Measurements from ENCODE around the gene MPG. TPM values are rescaled to one million over a fixed set of nuclear protein-coding genes. Genes with fewer than 3 reads are reported as not detected.

MPG gene
- total RNA-seq, 1 donor from 2014 or later = 77.5 TPM

- Mint-ChIP-seq H3K4me3 (no peak overlapping the region), H3K27ac (no peak overlapping the region), H3K4me1 (ENCODE audit: low read depth) (peaks cover 7% of the 10 kb centered on the region), H3K9me3 (no peaks in the 10 kb centered on the region), H3K36me3 (ENCODE audit: low read depth) (no peaks in the 10 kb centered on the region), H3K27me3 (ENCODE audit: insufficient read depth) (peaks cover 25% of the 10 kb centered on the region)
- no peak for DNase-seq (ENCODE audit: low spot score)
- intact Hi-C loops (cut with micrococcal nuclease) = loop anchor here (1.0 kb wide), 4 partner anchors 12 to 297 kb away; no protein-coding TSS in a partner anchor
Observed at GRCh38 chr16:64914-65255, 13.1 kb upstream of the MPG start.

- Mint-ChIP-seq H3K4me3 (no peak overlapping the region), H3K36me3 (ENCODE audit: low read depth) (no peaks in the 10 kb centered on the region), H3K4me1 (ENCODE audit: low read depth) (peaks cover 7% of the 10 kb centered on the region), H3K9me3 (no peaks in the 10 kb centered on the region), H3K27ac (no peak overlapping the region), H3K27me3 (ENCODE audit: insufficient read depth) (peaks cover 30% of the 10 kb centered on the region)
- intact Hi-C loops (cut with micrococcal nuclease) = loop anchor here (1.0 kb wide), 4 partner anchors 12 to 297 kb away; no protein-coding TSS in a partner anchor
- peak; percentile 75 for DNase-seq (ENCODE audit: low spot score)
Observed at GRCh38 chr16:65745-66144, 12.3 kb upstream of the MPG start.

- Mint-ChIP-seq H3K9me3 (no peaks in the 10 kb centered on the region), H3K27ac (no peak overlapping the region), H3K36me3 (ENCODE audit: low read depth) (no peaks in the 10 kb centered on the region), H3K4me1 (ENCODE audit: low read depth) (peaks cover 7% of the 10 kb centered on the region), H3K27me3 (ENCODE audit: insufficient read depth) (peaks cover 34% of the 10 kb centered on the region), H3K4me3 (no peak overlapping the region)
- intact Hi-C loops (cut with micrococcal nuclease) = no loop called here
- no peak for DNase-seq (ENCODE audit: low spot score)
Observed at GRCh38 chr16:66309-67182, 11.5 kb upstream of the MPG start.

DNA sequence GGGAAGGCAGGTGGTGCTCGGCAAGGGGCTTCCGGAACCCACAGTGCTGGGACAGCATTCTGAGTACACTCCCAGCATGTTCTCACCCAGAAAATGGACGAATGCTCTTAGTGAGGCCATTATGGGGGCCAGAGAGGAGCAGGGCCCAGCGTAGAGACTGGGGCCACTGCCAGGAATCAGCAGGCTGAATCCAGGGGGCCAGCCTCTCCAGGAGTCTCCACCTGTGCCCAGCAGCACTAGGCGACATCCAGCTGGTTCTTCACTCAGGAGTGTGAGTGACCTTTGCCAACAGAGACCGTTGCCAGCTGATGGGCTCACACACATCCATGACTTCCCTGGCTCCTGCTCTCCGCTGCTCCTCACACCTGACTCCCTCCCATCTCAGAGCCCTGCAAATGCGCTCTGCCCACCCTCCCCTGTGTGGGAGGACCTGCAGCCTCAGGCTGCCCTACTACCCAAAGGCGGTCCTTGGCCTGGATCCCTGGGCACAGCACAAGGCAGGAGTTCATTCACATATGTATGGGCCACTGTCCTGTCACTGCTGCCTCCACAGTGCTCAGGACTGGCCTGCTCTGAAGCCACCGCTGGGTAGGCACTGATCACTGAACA lies 10.7 kb upstream of the MPG start:
- Mint-ChIP-seq H3K4me1 (ENCODE audit: low read depth) (peaks cover 7% of the 10 kb centered on the region), H3K4me3 (no peak overlapping the region), H3K27ac (no peak overlapping the region), H3K36me3 (ENCODE audit: low read depth) (no peaks in the 10 kb centered on the region), H3K27me3 (ENCODE audit: insufficient read depth) (peaks cover 36% of the 10 kb centered on the region), H3K9me3 (no peaks in the 10 kb centered on the region)
- no peak for DNase-seq (ENCODE audit: low spot score)
- intact Hi-C loops (cut with micrococcal nuclease) = no loop called here

DNA sequence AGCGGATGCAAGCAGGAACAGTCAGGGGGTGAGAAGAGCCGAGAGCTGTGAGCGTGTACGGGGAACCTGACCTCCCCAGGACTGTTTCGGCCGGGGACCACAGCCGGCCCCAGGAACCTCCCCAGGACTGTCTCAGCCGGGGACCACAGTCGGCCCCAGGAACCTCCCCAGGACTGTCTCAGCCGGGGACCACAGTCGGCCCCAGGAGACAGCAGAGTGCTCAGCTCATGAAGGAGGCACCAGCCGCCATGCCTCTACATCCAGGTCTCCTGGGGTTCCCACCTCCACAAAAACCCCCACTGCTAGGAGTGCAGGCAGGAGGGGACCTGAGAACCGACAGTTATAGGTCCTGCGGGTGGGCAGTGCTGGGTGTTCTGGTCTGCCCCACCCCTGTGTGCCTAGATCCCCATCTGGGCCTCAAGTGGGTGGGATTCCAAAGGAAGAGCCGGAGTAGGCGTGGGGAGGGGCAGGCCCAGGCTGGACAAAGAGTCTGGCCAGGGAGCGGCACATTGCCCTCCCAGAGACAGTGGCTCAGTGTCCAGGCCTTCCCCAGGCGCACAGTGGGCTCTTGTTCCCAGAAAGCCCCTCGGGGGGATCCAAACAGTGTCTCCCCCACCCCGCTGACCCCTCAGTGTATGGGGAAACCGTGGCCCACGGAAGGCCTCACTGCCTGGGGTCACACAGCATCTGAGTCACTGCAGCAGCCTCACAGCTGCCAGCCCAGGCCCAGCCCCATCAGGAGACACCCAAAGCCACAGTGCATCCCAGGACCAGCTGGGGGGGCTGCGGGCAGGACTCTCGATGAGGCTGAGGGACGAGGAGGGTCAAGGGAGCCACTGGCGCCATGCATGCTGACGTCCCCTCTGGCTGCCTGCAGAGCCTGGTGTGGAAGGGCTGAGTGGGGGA lies 9.9 kb upstream of the MPG start:
- no peak overlapping the region for H3K4me3 Mint-ChIP-seq
- intact Hi-C loops (cut with micrococcal nuclease) = no loop called here
- no peak for DNase-seq (ENCODE audit: low spot score)

GRCh38 chr16:69181-69580 lies 8.8 kb upstream of the MPG start:
- Mint-ChIP-seq H3K27ac (no peak overlapping the region), H3K27me3 (ENCODE audit: insufficient read depth) (peaks cover 49% of the 10 kb centered on the region), H3K4me3 (no peak overlapping the region), H3K36me3 (ENCODE audit: low read depth) (peaks cover 2% of the 10 kb centered on the region), H3K9me3 (no peaks in the 10 kb centered on the region), H3K4me1 (ENCODE audit: low read depth) (peaks cover 12% of the 10 kb centered on the region)
- DNase-seq (ENCODE audit: low spot score) = no peak
- intact Hi-C loops (cut with micrococcal nuclease) = no loop called here

More for the DNA sequence above, 9.9 kb upstream of the MPG start:
- H3K9me3 Mint-ChIP-seq = no peaks in the 10 kb centered on the region
- H3K36me3 Mint-ChIP-seq (ENCODE audit: low read depth) = peaks cover 2% of the 10 kb centered on the region
- H3K27ac Mint-ChIP-seq = no peak overlapping the region
- H3K4me1 Mint-ChIP-seq (ENCODE audit: low read depth) = peaks cover 11% of the 10 kb centered on the region
- peaks cover 41% of the 10 kb centered on the region for H3K27me3 Mint-ChIP-seq (ENCODE audit: insufficient read depth)

DNA sequence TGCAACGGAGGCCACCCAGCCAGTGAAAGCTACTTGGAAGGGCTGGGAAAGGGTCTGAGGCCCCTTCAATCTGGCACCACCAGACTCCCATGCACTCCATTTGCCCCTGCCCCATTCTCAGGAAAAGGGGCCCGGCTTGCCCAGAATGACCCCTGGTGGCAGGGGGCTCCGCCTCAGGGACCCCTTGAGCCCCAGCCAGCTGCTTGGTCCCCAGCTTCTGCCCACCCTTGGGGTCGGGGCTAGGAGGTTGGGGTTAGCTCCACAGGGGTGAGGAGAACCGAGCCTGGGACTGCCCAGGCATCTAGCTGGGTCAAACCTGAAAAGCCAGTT lies 6.8 kb upstream of the MPG start:
- no peak overlapping the region for H3K27ac Mint-ChIP-seq

DNA sequence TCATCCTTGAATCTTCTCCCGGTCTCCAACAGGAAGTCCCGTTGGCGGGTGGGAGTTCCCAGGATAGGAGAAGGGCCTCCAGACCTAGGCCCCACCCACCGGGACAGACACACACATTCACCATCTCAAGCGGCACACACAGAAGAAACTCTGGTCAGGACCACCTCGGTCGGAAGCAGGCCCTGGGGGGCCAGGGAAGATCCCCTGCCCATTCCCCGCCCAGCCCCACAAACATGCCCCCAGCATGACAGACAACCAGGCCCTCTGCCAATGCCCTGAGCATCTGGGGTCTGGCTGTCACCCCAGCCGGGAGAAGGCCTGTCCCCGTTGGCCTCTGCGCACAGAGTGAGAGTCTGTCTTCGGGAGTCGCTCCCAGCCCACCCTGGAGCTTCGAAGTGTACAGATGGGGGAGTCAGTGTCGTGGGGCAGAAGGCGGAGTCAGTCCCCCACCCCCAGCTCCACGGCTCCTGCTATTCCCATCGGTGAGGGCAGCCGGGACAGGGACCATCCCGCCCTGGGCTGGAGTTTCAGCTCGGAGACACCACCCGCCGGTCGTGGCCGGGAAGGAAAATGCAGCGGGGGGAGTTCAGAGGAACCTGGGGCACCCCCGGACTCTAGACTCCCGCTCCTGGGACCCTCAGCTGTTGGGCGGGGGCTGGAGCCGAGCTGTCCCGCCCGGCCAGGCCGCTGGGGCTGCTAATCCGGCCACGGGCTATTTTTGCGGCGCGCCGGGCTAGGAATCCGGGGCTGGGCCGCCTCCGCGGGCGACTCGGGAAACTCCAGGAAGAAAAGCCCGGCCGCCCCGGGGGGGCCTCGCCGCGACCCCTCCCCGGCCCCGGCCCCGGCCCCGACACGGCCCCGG lies 6.3 kb upstream of the MPG start:
- peaks cover 2% of the 10 kb centered on the region for H3K36me3 Mint-ChIP-seq (ENCODE audit: low read depth)
- H3K4me3 Mint-ChIP-seq = peak overlapping the region; percentile 19
- no peak for DNase-seq (ENCODE audit: low spot score)
- intact Hi-C loops (cut with micrococcal nuclease) = no loop called here
- H3K9me3 Mint-ChIP-seq = no peaks in the 10 kb centered on the region
- no peak overlapping the region for H3K27ac Mint-ChIP-seq
- H3K4me1 Mint-ChIP-seq (ENCODE audit: low read depth) = peaks cover 15% of the 10 kb centered on the region
- H3K27me3 Mint-ChIP-seq (ENCODE audit: insufficient read depth) = peaks cover 48% of the 10 kb centered on the region

More for the DNA sequence above, 6.8 kb upstream of the MPG start:
- intact Hi-C loops (cut with micrococcal nuclease) = no loop called here
- peaks cover 2% of the 10 kb centered on the region for H3K36me3 Mint-ChIP-seq (ENCODE audit: low read depth)
- H3K4me3 Mint-ChIP-seq = no peak overlapping the region
- H3K27me3 Mint-ChIP-seq (ENCODE audit: insufficient read depth) = peaks cover 48% of the 10 kb centered on the region
- DNase-seq (ENCODE audit: low spot score) = no peak
- peaks cover 9% of the 10 kb centered on the region for H3K4me1 Mint-ChIP-seq (ENCODE audit: low read depth)
- H3K9me3 Mint-ChIP-seq = no peaks in the 10 kb centered on the region

DNA sequence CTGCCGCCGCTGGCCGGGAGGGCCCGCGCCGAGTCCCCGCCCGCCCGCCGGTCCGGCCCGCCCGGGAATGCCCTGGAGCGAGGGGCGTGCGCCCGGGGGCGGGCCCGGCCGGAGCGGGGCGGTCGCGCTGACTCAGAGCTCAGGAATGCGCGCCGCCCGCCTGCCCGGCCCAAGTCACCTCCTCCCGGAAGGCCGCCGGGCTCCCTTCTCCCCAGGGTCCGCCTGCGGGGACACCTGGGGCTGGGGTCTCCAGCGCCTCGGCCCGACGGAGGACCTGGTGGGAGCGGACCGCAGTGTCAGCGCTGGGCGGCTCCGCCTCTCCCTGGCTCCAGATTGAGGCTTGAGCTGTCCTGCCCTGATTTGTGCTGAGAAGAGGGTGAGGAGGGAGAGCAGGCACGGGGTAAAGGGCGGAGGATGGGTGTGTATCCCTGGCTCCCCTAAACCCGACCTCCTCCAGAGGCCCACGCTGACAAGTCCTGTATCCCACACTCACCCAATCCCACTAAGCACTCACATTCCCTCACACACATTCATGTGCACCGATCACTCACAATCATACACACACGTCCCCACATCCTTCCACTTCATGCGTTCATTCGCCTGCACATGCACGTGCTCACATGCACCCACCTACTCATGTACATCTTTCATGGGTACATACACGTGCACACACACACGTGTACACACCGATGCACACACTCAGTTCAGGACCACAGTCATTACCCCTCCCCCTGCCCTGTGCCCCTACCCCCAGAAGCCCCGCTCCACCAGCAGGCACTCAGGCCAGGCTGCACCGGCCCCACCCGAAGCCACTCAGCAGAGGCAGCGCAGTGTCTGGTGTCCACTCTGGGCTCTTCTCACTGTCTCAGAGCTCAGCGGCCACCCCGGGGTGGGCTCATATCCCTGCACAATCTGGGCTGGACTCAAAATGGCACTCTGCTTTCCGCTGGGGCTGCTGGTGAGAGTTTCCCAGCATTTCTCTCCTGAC lies 5.2 kb upstream of the MPG start, which contains the start of gene RHBDF1:
RHBDF1 (minus strand) TSS at position 71 of the 988 bp plus-strand sequence. CDS start 7,616 bp downstream, outside the sequence.
- H3K4me1 Mint-ChIP-seq (ENCODE audit: low read depth) = peaks cover 17% of the 10 kb centered on the region
- no peak for DNase-seq (ENCODE audit: low spot score)
- peaks cover 2% of the 10 kb centered on the region for H3K36me3 Mint-ChIP-seq (ENCODE audit: low read depth)
- H3K4me3 Mint-ChIP-seq = peak within 1 kb of the TSS; percentile 74
- H3K9me3 Mint-ChIP-seq = no peaks in the 10 kb centered on the region
- no peak within 1 kb of the TSS for H3K27ac Mint-ChIP-seq
- peaks cover 44% of the 10 kb centered on the region for H3K27me3 Mint-ChIP-seq (ENCODE audit: insufficient read depth)
- intact Hi-C loops (cut with micrococcal nuclease) = no loop called here

DNA sequence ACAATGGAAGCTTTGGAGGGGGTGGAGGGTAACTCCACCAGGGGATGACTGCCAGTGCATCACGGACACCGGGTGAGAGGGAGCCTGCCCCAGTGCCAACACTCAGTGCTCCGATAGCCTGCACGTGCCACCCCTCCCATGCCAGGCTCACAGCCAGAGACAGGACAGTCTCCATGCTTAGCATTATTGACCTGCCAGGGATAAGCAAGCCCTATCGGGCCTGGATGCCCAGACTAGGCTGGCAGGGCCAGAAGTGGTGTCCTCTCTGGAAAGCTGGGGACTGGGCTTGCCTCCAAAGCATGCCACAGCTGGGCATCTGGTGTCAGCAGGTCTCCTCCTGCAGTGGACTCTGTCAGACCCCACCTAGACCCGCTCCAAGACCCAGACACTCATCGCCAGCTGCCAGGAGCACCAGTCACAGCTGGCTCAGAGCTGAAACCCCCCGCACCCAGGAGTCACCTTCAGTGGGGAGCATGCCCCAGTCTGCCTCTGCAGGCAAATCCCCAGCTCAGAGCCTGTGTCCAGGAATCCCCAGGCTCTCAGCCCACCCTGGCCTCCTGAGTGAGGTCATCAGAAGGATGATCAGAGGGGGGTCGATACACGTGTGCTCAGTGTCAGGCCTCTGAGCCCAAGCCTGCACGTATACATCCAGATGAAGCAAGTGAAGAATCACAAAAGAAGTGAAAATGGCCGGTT lies 3.8 kb upstream of the MPG start:
- Mint-ChIP-seq H3K27ac (no peak overlapping the region), H3K9me3 (no peaks in the 10 kb centered on the region), H3K4me3 (peak overlapping the region; percentile 42), H3K4me1 (ENCODE audit: low read depth) (peaks cover 18% of the 10 kb centered on the region), H3K36me3 (ENCODE audit: low read depth) (peaks cover 2% of the 10 kb centered on the region), H3K27me3 (ENCODE audit: insufficient read depth) (peaks cover 41% of the 10 kb centered on the region)
- intact Hi-C loops (cut with micrococcal nuclease) = no loop called here
- DNase-seq (ENCODE audit: low spot score) = no peak

Data from activated T-helper 1 cell treated with anti-CD3 and anti-CD28 coated beads, Interleukin-12 subunit alpha, Interleukin-12 subunit beta, Interleukin-2, Interleukin-4 antibody, amounts not matched to agents 30 ng/mL and 10 ng/mL and 1 ng/mL, durations not matched to agents 14 hours and 24 hours and 36 hours (primary cell).